Activated naive CD8-positive, alpha-beta T cell (primary cell): ENCODE results near the gene FOXN3.
A peak's percentile ranks its signal among the peaks of the same experiment; 100 is the strongest.

Source experiments
- H3K27ac Mint-ChIP-seq: one replicate; pipeline ENCODE4 v1.8.0; 2021; ENCODE audit warnings: mixed read lengths
- H3K27me3 Mint-ChIP-seq: one replicate; pipeline ENCODE4 v1.8.0; 2021; ENCODE audit warnings: mixed read lengths
- H3K36me3 Mint-ChIP-seq: one replicate; pipeline ENCODE4 v1.8.0; 2021; ENCODE audit warnings: mixed read lengths
- H3K4me1 Mint-ChIP-seq: one replicate; pipeline ENCODE4 v1.8.0; 2021; ENCODE audit warnings: low read depth, mixed read lengths
- H3K4me3 Mint-ChIP-seq: one replicate; pipeline ENCODE4 v1.8.0; 2021; ENCODE audit warnings: mild to moderate bottlenecking, mixed read lengths
- H3K9me3 Mint-ChIP-seq: one replicate; pipeline ENCODE4 v1.8.0; 2021; ENCODE audit warnings: low read depth, mixed read lengths

FOXN3 gene

DNA sequence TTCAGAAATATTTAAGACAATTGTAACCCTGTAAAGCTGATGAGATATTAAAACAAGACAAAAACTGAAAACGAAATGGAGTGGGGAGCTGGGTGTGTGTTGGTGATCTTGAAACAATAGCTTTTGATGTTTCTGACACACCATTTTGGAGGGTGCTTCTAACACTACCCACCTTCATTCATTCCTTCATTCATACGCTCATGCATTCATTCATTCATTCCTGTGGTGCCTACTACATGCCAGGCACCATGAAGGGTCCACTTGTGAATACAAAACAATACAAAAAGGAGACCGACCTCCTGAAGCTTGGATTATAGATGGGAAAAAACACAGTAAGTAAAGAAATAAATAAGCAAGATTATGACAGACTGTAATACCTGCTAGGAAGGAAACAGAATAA lies 60.5 kb downstream of the FOXN3 start:
- H3K4me3 Mint-ChIP-seq, result no peak overlapping the region
- H3K9me3 Mint-ChIP-seq, result no peaks in the 10 kb centered on the region
- peaks cover 61% of the 10 kb centered on the region for H3K4me1 Mint-ChIP-seq
- no peaks in the 10 kb centered on the region for H3K27me3 Mint-ChIP-seq
- peak overlapping the region; percentile 0 for H3K27ac Mint-ChIP-seq
- no peaks in the 10 kb centered on the region for H3K36me3 Mint-ChIP-seq

DNA sequence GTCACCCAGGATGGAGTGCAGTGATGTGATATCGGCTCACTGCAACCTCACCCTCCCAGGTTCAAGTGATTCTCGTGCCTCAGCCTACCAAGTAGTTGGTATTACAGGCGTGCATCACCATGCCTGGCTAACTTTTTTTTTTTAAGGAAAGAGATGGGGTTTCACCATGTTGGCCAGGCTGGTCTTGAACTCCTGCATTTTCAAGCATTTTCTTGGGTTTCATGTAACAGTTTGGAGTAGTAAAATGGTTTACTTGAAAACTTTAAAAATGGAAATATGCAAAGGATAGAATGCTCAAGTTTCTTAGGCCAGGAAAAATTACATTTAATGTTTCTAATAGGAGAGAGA lies 63.3 kb downstream of the FOXN3 start:
- Mint-ChIP-seq H3K27ac (peak overlapping the region; percentile 95), H3K4me1 (peaks cover 73% of the 10 kb centered on the region)

DNA sequence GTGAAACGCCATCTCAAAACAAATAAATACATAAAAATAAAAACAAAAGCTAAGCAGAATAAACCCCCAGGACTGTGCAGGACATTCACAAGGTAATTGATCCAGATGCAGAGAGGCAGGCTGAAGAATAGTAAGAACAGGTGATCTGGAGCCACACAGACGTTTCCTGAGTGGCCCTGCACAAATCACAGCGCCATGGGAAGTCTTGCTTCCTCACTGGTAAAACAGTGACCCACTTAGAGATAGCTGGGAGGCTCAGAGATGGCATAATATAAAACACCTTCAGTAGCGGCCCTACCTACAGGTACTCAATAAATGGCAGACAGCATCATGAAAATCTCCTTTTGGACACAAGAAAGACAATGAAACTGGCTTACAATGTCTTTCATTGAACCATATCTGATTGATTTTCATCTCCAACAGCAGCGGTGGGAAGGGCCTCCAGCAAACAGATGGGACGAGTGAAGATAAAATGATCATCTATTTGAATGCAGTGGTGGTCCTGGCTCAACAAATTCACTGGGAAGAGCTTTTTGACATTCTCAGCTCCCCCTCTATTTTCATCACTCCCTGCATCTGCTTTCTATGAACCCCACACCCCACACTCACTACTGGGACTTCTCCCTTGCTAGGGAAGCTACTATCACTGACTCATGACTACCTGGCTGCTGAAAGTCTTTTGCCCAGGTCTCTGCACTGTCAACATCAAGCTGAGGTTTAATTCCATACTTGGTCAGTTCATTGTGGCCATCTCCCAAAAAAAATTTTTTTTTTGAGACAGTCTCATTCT lies 63.9 kb downstream of the FOXN3 start:
- Mint-ChIP-seq H3K36me3 (peaks cover 11% of the 10 kb centered on the region), H3K9me3 (no peaks in the 10 kb centered on the region), H3K4me3 (no peak overlapping the region), H3K4me1 (peaks cover 70% of the 10 kb centered on the region), H3K27me3 (no peaks in the 10 kb centered on the region), H3K27ac (peak overlapping the region; percentile 95)

More for the DNA sequence above, 63.3 kb downstream of the FOXN3 start:
- H3K36me3 Mint-ChIP-seq, result peaks cover 11% of the 10 kb centered on the region
- H3K4me3 Mint-ChIP-seq, result no peak overlapping the region
- no peaks in the 10 kb centered on the region for H3K27me3 Mint-ChIP-seq
- no peaks in the 10 kb centered on the region for H3K9me3 Mint-ChIP-seq

DNA sequence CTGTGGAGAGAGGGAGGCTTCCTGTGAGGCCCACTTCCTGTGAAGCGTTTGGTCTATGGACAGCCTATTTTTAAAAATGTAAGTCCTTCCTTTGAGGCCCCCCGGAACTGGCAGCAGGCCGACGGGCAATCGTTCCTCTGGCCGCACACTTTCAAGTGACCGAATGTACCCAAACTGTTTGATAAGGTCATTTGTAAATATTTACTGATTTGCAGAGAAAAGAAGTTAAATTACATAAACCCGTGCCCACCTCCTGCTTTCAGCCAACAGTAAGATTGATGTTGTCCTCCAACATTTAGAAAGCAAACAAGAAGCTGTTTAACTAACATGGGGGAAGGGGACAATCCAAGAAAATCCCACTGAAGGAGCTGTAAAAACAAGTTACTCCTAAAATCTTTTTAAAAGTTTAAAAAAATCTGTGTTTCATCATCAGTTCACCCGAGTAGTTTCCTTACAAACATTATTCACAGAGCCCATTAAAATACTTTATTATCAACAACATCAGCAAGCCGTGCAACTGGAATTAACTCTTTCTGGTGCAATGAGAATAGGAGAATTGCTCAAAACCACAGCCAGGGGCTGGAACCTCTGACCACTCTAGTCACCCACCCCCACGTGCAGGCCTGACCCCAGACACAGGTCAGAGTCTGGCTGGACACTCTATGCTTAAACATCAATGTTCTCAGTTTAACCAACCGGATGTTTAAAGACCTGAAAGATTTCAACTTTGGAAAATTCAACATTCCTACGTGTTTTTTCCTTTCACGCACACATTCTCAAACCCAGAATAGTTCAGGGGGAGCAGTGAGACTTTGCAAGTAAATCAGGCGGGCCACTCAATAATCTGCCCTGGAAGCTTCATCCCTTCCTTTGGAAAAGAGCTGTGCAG lies 65.3 kb downstream of the FOXN3 start:
- Mint-ChIP-seq H3K4me3 (peak overlapping the region; percentile 68), H3K27ac (peak overlapping the region; percentile 95), H3K27me3 (no peaks in the 10 kb centered on the region), H3K36me3 (peaks cover 17% of the 10 kb centered on the region), H3K9me3 (no peaks in the 10 kb centered on the region), H3K4me1 (peaks cover 64% of the 10 kb centered on the region)

DNA sequence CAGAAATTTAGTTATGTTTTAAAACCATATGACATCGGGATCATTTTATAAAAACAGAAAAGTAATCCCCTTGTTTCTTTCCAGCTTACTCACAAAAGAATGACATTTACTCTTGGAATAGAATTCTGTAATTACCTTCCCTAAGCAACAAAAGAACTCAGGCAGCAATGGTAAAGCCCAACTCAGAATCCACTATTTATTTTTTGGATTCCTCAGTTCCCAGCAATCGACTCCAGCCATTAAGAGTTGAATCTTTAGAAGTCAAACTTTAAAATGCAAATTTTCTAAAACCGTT lies 65.9 kb downstream of the FOXN3 start:
- H3K4me3 Mint-ChIP-seq, result peak overlapping the region; percentile 68
- H3K4me1 Mint-ChIP-seq, result peaks cover 62% of the 10 kb centered on the region

DNA sequence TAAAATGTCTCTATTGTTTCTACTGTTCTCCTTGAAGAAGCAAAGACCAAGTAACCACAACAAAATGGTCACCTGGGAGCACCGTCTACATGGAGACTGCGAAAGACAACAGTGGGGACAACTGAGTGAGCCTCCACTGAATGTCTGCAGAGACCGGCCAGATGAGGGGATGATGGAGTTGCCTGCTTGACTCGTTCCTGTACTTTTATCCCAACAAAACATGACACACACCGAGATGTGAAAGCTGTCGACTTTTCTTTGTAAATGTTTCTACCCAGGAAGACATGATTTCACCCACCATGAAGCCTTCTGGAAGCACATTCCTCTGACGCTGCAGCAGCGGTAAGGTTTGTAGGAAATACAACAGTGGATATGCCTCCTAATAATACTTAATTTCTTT lies 66.9 kb downstream of the FOXN3 start:
- peak overlapping the region; percentile 41 for H3K4me3 Mint-ChIP-seq
- no peaks in the 10 kb centered on the region for H3K27me3 Mint-ChIP-seq
- peaks cover 22% of the 10 kb centered on the region for H3K36me3 Mint-ChIP-seq
- H3K4me1 Mint-ChIP-seq, result peaks cover 59% of the 10 kb centered on the region
- H3K9me3 Mint-ChIP-seq, result no peaks in the 10 kb centered on the region
- H3K27ac Mint-ChIP-seq, result peak overlapping the region; percentile 95

More for the DNA sequence above, 65.9 kb downstream of the FOXN3 start:
- Mint-ChIP-seq H3K9me3 (no peaks in the 10 kb centered on the region), H3K27me3 (no peaks in the 10 kb centered on the region), H3K27ac (peak overlapping the region; percentile 95), H3K36me3 (peaks cover 20% of the 10 kb centered on the region)

DNA sequence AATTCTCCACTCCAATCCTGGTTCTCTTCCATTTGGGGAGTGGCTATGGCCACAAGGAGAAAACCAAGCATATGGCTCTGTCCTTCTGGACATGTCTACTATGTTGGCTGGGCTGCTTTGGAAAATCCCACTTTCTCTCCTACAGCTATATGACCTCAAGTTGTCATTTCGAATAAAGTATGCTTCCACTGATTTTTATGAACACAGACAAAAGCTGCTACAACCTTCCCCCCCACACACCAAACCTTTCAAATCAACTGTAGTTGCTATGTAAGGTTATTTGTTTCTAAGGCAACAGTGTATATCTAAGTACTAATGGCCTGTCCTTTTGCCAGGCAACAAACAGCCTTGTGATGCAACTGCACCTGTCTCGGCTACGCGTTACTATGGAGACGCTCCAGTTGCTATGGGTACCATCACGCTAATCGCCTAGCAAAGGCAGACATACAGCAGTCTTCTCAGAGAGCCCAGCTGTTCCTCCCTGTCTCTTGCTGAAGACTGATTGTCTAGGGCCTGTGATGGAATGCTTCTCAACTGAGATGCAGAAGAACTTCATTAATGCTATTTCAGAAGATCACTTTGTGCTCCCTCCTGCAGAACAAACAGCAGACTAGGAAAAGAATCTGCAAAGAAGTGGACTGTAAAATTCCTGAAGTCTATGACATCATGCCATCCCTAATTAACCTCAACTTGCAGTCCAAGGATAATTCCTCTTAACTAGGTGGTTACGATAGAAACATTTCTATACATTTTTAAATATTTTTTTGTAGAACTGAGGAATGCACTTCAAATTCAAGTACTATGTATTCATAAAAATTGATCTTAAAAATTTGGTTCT lies 67.6 kb downstream of the FOXN3 start:
- Mint-ChIP-seq H3K27me3 (no peaks in the 10 kb centered on the region), H3K4me3 (no peak overlapping the region), H3K4me1 (peaks cover 59% of the 10 kb centered on the region)

DNA sequence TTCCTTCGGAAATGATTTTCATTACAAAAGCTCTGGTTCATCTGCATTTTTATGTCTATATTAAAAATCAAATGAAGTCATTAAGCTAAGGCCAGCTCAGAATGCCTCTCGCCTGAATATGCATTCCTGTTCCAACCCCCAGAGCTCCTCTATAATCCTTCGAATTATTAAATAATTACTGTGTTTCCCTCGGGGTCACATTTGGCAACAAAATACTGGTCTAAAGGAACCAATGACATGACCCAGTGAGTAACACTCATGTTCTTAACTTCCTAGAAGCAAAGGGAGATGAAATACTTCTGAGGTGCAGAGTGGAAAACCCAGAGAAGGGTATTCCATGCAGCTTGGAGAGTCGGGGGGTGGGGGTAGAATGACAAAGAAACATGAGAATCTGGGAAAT lies 68.3 kb downstream of the FOXN3 start:
- Mint-ChIP-seq H3K9me3 (no peaks in the 10 kb centered on the region), H3K36me3 (peaks cover 24% of the 10 kb centered on the region), H3K4me3 (no peak overlapping the region), H3K27ac (no peak overlapping the region), H3K4me1 (peaks cover 58% of the 10 kb centered on the region), H3K27me3 (no peaks in the 10 kb centered on the region)

More for the DNA sequence above, 67.6 kb downstream of the FOXN3 start:
- Mint-ChIP-seq H3K9me3 (no peaks in the 10 kb centered on the region), H3K36me3 (peaks cover 22% of the 10 kb centered on the region), H3K27ac (no peak overlapping the region)

DNA sequence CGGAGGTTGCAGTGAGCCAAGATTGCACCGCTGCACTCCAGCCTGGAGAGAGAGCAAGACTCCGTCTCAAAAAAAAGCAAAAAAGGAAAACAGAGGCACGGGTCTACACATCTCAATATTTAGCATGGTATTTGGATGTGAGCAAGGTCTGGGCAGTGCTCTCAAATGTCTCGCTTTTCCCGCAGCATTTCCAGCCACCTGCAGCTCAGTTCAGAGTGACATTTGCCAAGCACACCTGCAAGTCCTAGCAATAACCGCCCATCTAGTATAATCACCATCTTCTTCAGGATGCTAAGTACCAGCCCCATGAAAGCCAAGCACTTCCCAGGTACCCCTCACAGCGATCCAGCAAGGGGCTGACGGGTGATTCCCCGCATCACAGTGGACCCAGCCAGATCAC lies 69.1 kb downstream of the FOXN3 start:
- peaks cover 24% of the 10 kb centered on the region for H3K36me3 Mint-ChIP-seq

DNA sequence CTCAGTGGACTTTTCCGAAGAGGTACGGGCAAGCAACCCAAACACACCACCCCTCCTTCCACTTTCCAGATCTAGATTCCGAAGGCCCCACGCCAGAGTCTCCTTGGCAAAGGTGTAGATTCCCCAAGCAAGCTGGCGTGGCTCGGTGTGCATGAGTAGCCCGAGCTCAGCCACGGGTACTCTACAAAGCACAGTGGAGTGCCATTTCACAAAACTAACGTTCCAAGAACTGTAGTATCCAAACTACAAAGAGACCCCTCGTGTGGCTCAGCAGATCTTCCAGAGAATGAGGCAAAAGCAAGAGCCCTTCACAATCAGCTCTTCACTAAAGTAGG lies 72.1 kb downstream of the FOXN3 start:
- no peaks in the 10 kb centered on the region for H3K9me3 Mint-ChIP-seq
- H3K27ac Mint-ChIP-seq, result no peak overlapping the region
- peaks cover 41% of the 10 kb centered on the region for H3K4me1 Mint-ChIP-seq
- no peak overlapping the region for H3K4me3 Mint-ChIP-seq
- no peaks in the 10 kb centered on the region for H3K27me3 Mint-ChIP-seq
- H3K36me3 Mint-ChIP-seq, result peaks cover 20% of the 10 kb centered on the region

More for the DNA sequence above, 69.1 kb downstream of the FOXN3 start:
- no peaks in the 10 kb centered on the region for H3K27me3 Mint-ChIP-seq
- H3K4me3 Mint-ChIP-seq, result no peak overlapping the region
- H3K9me3 Mint-ChIP-seq, result no peaks in the 10 kb centered on the region
- peaks cover 53% of the 10 kb centered on the region for H3K4me1 Mint-ChIP-seq
- no peak overlapping the region for H3K27ac Mint-ChIP-seq

DNA sequence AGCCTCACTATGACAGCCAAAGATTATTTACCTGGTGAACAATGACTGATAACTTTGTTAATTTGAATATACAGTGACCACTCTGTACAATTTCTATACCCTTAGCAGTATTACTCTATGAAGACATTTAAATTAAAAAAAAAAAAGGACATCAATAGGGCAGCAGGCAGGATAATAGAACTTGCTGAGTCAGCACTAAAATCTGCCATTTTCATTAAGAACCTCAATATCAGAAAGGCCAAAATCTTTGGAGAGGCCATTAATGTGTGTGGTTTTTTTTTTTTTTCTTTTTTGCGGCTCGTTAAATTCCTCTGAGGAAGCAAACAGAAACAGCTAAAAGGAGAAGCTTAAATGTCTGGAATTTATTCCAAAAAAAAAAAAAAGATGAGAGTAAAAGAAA lies 73.7 kb downstream of the FOXN3 start:
- Mint-ChIP-seq H3K9me3 (no peaks in the 10 kb centered on the region), H3K36me3 (peaks cover 17% of the 10 kb centered on the region), H3K4me1 (peaks cover 40% of the 10 kb centered on the region), H3K27me3 (no peaks in the 10 kb centered on the region), H3K27ac (no peak overlapping the region), H3K4me3 (no peak overlapping the region)

DNA sequence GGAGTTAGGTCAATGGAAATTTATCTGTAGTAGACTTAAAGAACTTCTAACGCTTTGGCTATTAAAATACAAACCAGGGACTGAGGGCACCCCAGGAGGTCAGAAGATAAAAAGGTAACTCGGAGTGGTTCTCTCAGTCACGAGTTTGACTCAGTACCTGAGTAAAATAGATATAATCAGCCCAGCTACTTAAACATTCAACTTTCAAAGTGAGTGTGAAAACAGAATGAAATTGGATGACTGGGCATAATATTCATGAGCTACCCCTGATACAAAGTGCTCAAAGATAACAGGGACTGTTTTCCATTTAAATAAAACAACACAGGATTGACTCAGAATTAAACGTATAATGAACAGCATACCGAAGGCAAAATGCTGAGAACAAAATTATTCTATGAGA lies 75.0 kb downstream of the FOXN3 start:
- peaks cover 39% of the 10 kb centered on the region for H3K4me1 Mint-ChIP-seq
- no peak overlapping the region for H3K4me3 Mint-ChIP-seq
- no peak overlapping the region for H3K27ac Mint-ChIP-seq
- no peaks in the 10 kb centered on the region for H3K9me3 Mint-ChIP-seq
- H3K36me3 Mint-ChIP-seq, result peaks cover 13% of the 10 kb centered on the region
- H3K27me3 Mint-ChIP-seq, result no peaks in the 10 kb centered on the region

DNA sequence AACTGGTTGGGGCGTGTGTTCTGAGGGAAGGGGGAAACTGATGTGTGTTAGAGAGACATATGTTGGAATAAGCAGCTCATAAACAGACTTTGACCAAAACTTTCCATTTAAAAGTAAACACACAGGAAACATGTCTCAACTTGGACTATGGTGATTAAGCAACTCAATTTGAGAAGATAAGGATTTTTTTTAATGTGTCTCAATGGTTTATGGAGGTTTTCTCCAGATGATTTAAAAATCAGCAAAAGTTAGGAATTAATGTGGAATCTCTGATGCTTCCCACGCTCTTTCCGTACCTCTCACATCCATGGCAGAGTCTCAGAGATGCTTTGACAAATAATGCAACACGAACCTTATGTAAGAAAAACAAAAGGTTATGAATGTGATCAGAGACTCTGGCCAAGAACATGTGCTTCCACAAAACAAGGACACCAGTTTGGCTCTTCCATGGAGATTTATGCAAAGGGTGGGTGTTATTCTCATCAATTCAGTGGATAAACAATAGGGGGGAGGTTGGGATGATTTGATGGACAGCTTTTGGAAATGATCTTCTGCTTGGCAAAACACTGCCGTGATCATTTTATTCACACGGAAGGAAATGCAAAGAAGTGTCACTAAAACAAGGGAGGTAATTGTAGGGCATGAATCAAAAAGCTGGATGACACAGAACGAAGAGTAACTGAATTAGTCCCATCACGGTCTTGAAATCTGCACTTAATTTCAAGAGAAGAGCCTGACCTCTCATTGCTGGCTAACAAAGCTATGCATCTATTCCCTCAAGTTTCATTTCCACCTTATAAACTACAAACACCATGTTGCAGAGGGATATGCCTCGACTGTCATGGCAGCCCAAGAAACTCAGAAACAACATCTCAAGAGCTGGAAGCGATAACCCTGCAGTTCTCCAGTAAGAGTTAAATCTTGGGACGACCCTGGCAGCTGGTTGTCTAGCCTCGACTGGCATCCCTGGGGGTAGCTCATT lies 76.5 kb downstream of the FOXN3 start:
- Mint-ChIP-seq H3K9me3 (no peaks in the 10 kb centered on the region), H3K4me3 (no peak overlapping the region), H3K36me3 (peaks cover 7% of the 10 kb centered on the region), H3K4me1 (peaks cover 45% of the 10 kb centered on the region), H3K27me3 (no peaks in the 10 kb centered on the region), H3K27ac (no peak overlapping the region)

DNA sequence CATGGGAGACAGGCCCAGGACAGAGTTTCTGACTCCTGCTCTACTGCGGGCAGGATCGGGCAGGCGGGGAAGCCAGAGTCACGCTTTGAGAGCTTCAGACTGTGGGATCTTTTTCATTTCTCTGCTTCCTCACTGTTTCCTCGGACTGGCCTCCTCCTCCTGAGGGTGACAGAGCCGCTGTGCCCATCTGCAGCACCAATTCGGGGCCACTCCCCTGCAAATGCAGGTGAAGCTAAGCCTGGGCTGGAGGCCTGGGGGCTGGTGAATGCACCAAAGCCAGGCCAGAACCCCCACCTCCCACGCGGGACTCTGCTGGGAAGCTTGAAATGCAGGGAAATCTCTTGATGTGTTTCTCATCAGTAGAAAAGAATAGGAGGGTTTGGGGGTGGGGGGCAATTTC lies 77.5 kb downstream of the FOXN3 start:
- H3K4me3 Mint-ChIP-seq, result no peak overlapping the region
- H3K4me1 Mint-ChIP-seq, result peaks cover 45% of the 10 kb centered on the region
- H3K9me3 Mint-ChIP-seq, result no peaks in the 10 kb centered on the region
- peaks cover 7% of the 10 kb centered on the region for H3K36me3 Mint-ChIP-seq
- H3K27ac Mint-ChIP-seq, result no peak overlapping the region
- H3K27me3 Mint-ChIP-seq, result no peaks in the 10 kb centered on the region
